ENCODE results near the gene NAA25.

GRCh38 chr12:112022241-112023016 lies 86.2 kb downstream of the NAA25 start:
- TF ChIP-seq CTCF (IDR thresholded peaks at IDR 0.05), result no peak
- TF ChIP-seq POLR2A (IDR thresholded peaks at IDR 0.05), result no peak

Data from right lobe of liver (tissue), 4 donors.